T-cell (primary cell): ENCODE measurements around the gene OR9A4. TPM values are rescaled to one million over a fixed set of nuclear protein-coding genes. Genes with fewer than 3 reads are reported as not detected.

Source experiments
- ATAC-seq, 4 experiments: fragments of 200-7000 bp in 3 of 4; fragments of 150-1000 bp in 1 of 4; cut with Tn5 transposase; replicated peaks in 1 of 4; 1 replicate in 3 of 4; 2 replicates in 1 of 4; pipeline ENCODE4 v1.10.0; 2021; ENCODE audit warnings: moderate library complexity in 3 of 4, mild to moderate bottlenecking in 2 of 4, moderate number of reproducible peaks in 1 of 4
- CTCF ChIA-PET, 2 donors: fragments of 300-600 bp; sonication (Branson Sonifier 250); formaldehyde crosslinking; loops; one replicate each; lab custom pipeline; 2022; ENCODE audit warnings: antibody characterized with exemption in 2 of 2; lab: Charles Lee
- POLR2A ChIA-PET, 2 donors: fragments of 300-600 bp; sonication (Branson Sonifier 250); formaldehyde crosslinking; loops; one replicate each; lab custom pipeline; 2022; ENCODE audit warnings: antibody characterized with exemption in 2 of 2; lab: Charles Lee
- DNase-seq, 35 experiments: peaks; one replicate each; pipeline versions ENCODE4 v3.0.0 to v3.0.0-alpha.2; 2013 to 2023
- H3K27ac ChIP-seq: one replicate; pipeline ENCODE4 v1.5.1; 2013; ENCODE audit warnings: low read length
- H3K27me3 ChIP-seq, 2 experiments: replicated peaks in 1 of 2; 1 replicate in 1 of 2; 2 replicates in 1 of 2; pipeline versions ENCODE4 v1.6.1 to v1.7.0; 2013; ENCODE audit warnings: low read length in 1 of 2, mixed read lengths in 1 of 2; ENCODE audit not compliant: control insufficient read depth in 2 of 2, insufficient read depth in 2 of 2; ENCODE audit errors: extremely low read depth in 1 of 2
- H3K36me3 ChIP-seq, 2 donors: 1 replicate in 1 of 2; 2 replicates in 1 of 2; pipeline versions ENCODE4 v1.6.1 to v1.7.0; 2013; ENCODE audit warnings: low read length in 1 of 2; ENCODE audit not compliant: control insufficient read depth in 2 of 2, insufficient read depth in 1 of 2; ENCODE audit errors: extremely low read depth in 1 of 2
- H3K4me1 ChIP-seq, 2 experiments: 1 replicate in 1 of 2; 2 replicates in 1 of 2; pipeline versions ENCODE4 v1.6.1 to v1.7.0; 2013; ENCODE audit warnings: low read length in 2 of 2, mixed read lengths in 1 of 2; ENCODE audit not compliant: insufficient read depth in 2 of 2, control insufficient read depth in 1 of 2; ENCODE audit errors: extremely low read depth in 1 of 2
- H3K4me3 ChIP-seq, 2 donors: 1 replicate in 1 of 2; 2 replicates in 1 of 2; pipeline versions ENCODE4 v1.5.1 to v1.7.0; 2013; ENCODE audit warnings: mild to moderate bottlenecking in 2 of 2, low read length in 1 of 2, moderate library complexity in 1 of 2; ENCODE audit not compliant: control insufficient read depth in 1 of 2; ENCODE audit errors: extremely low read depth in 1 of 2
- H3K9me3 ChIP-seq: 2 replicates; pipeline ENCODE4 v1.7.0; 2013
- H3K27ac Mint-ChIP-seq, 2 donors: one replicate each; pipeline ENCODE4 v1.8.0; 2020 to 2021; ENCODE audit warnings: mild to moderate bottlenecking in 2 of 2, mixed read lengths in 2 of 2
- H3K27me3 Mint-ChIP-seq, 2 donors: one replicate each; pipeline ENCODE4 v1.8.0; 2021 to 2022; ENCODE audit warnings: mixed read lengths in 2 of 2
- H3K36me3 Mint-ChIP-seq: one replicate; pipeline ENCODE4 v1.8.0; 2021; ENCODE audit warnings: mixed read lengths
- H3K4me1 Mint-ChIP-seq, 3 donors: one replicate each; pipeline ENCODE4 v1.8.0; 2020 to 2022; ENCODE audit warnings: mixed read lengths in 3 of 3, mild to moderate bottlenecking in 1 of 3
- H3K4me3 Mint-ChIP-seq, 3 donors: one replicate each; pipeline ENCODE4 v1.8.0; 2020 to 2022; ENCODE audit warnings: mild to moderate bottlenecking in 3 of 3, mixed read lengths in 3 of 3, moderate library complexity in 3 of 3
- H3K9me3 Mint-ChIP-seq, 3 donors: one replicate each; pipeline ENCODE4 v1.8.0; 2020 to 2022; ENCODE audit warnings: mixed read lengths in 3 of 3
- WGBS: methylation state at CpG from one replicate; pipeline ENCODE4 v1.1.5; 2013; ENCODE audit warnings: missing lambda C conversion rate; ENCODE audit not compliant: insufficient coverage; 5-methylcytosine and 5-hydroxymethylcytosine counted together
- total RNA-seq, 35 experiments: library from RNA in 6 of 35; stranded (reverse) in 6 of 35; fragments of 120-200 nt in 1 of 35; gene quantifications; one replicate each; pipeline versions ENCODE4 v1.2.1 to v1.2.4 and lab custom pipeline; 2013 to 2026

OR9A4 gene
- total RNA-seq, 5 donors from 2014 or later (not counting 1 experiment from before 2014, with no cell fraction given), result not detected

- 86% methylated on average over 2 of the region's 3 CpGs for WGBS
- Histone ChIP-seq H3K27me3 (peaks cover 0 to 3% of the 10 kb centered on the region in 2 experiments), H3K4me3 (no peak overlapping the region), H3K36me3 (no peaks in the 10 kb centered on the region), H3K27ac (no peak overlapping the region), H3K4me1 (no peaks in the 10 kb centered on the region), H3K9me3 (no peaks in the 10 kb centered on the region)
- Mint-ChIP-seq H3K36me3 (no peaks in the 10 kb centered on the region), H3K4me3 (no peak overlapping the region), H3K27ac (no peak overlapping the region), H3K4me1 (no peaks in the 10 kb centered on the region), H3K27me3 (no peaks in the 10 kb centered on the region), H3K9me3 (no peaks in the 10 kb centered on the region)
- ChIA-PET POLR2A (no interaction called here), CTCF (interaction anchor here in 1 of 2 donors (0.7 kb wide), 1 partner anchor 877 kb away, joined by 3 read pairs; no protein-coding TSS in a partner anchor)
- ATAC-seq (no peak), DNase-seq (no peak)
These were observed 44.7 kb downstream of the OR9A4 start for GRCh38 chr7:141960687-141961422.

Other genes with a start within 250 kb of the OR9A4 start
- gene DENND11, start 214.2 kb upstream of the OR9A4 start, total RNA-seq, result 10 to 100 TPM; 46.7 to 55.7 (median 54.8) TPM
- gene WEE2, start 208.0 kb upstream of the OR9A4 start, total RNA-seq, result not detected
- gene SSBP1, start 178.0 kb upstream of the OR9A4 start, total RNA-seq, result 100 to 1,000 TPM in 1 of 5 donors, 10 to 100 TPM in 4; 88.1 to 116 (median 91.1) TPM
- gene TAS2R3, start 152.3 kb upstream of the OR9A4 start, total RNA-seq, result 1 to 10 TPM in 3 of 5 donors, under 1 TPM in 2; 0.56 to 4.2 (median 2.8) TPM
- gene TAS2R4, start 139.7 kb upstream of the OR9A4 start, total RNA-seq, result 1 to 10 TPM in 4 of 5 donors, under 1 TPM in 1; 0.86 to 2.6 (median 2.1) TPM
- gene TAS2R5, start 126.2 kb upstream of the OR9A4 start, total RNA-seq, result 1 to 10 TPM; 2.1 to 3.5 (median 3.3) TPM
- gene PRSS37, start 74.9 kb upstream of the OR9A4 start, total RNA-seq, result not detected
- gene CLEC5A, start 30.6 kb downstream of the OR9A4 start, total RNA-seq, result not detected
- not detected for gene TAS2R38, start 57.4 kb downstream of the OR9A4 start, total RNA-seq
- gene MGAM, start 79.5 kb downstream of the OR9A4 start, total RNA-seq, result under 1 TPM; 0.03 to 0.20 (median 0.13) TPM
- gene MGAM2, start 195.3 kb downstream of the OR9A4 start, total RNA-seq, result not detected